GM12865 (cell line): ENCODE results near the gene FAM20C.

Source experiments
- DNase-seq: peaks from one replicate; pipeline ENCODE4 v3.0.0; 2010; ENCODE audit warnings: low read depth
- H3K4me3 ChIP-seq: 2 replicates; pipeline ENCODE4 v1.5.1; 2011; ENCODE audit warnings: mild to moderate bottlenecking, low read depth, low read length, control low read depth
- TF ChIP-seq, protein P1 (sequence below): IDR thresholded peaks from 2 replicates; pipeline ENCODE4 v1.5.1; 2011; ENCODE audit warnings: low read length, control low read depth, low read depth, inconsistent platforms; ENCODE audit not compliant: insufficient read depth; ENCODE audit errors: missing control alignments

The FAM20C gene

DNA sequence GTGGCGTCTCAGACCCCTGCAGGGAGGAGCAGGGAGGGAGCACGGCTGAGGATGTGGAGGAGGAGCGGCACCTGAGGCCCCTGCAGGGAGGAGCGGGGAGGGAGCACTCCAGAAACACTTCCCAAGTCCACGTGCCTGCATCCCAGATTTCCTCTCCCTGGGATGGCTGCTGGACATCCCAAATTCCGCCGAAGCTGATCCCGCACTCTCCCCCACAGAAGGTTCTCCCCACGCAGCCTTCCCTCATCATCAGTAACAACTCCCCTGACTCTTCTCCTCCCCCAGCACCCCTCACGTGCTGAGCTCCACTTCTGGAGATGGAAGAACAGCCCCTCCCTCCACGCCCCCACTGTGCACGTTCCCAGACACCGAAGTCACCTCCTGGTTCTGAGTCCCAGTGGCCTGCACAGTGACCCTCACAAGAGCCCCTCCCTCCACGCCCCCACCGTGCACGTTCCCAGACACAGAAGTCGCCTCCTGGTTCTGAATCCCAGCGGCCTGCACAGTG lies 79.8 kb downstream of the FAM20C start:
- TF ChIP-seq, protein P1, sequence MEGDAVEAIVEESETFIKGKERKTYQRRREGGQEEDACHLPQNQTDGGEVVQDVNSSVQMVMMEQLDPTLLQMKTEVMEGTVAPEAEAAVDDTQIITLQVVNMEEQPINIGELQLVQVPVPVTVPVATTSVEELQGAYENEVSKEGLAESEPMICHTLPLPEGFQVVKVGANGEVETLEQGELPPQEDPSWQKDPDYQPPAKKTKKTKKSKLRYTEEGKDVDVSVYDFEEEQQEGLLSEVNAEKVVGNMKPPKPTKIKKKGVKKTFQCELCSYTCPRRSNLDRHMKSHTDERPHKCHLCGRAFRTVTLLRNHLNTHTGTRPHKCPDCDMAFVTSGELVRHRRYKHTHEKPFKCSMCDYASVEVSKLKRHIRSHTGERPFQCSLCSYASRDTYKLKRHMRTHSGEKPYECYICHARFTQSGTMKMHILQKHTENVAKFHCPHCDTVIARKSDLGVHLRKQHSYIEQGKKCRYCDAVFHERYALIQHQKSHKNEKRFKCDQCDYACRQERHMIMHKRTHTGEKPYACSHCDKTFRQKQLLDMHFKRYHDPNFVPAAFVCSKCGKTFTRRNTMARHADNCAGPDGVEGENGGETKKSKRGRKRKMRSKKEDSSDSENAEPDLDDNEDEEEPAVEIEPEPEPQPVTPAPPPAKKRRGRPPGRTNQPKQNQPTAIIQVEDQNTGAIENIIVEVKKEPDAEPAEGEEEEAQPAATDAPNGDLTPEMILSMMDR, result no peak
- no peak for DNase-seq
- no peak overlapping the region for H3K4me3 ChIP-seq

- TF ChIP-seq, protein P1, result no peak
- no peak overlapping the region for H3K4me3 ChIP-seq
- no peak for DNase-seq
Measured at GRCh38 chr7:272631-273030, 80.3 kb downstream of the FAM20C start.

DNA sequence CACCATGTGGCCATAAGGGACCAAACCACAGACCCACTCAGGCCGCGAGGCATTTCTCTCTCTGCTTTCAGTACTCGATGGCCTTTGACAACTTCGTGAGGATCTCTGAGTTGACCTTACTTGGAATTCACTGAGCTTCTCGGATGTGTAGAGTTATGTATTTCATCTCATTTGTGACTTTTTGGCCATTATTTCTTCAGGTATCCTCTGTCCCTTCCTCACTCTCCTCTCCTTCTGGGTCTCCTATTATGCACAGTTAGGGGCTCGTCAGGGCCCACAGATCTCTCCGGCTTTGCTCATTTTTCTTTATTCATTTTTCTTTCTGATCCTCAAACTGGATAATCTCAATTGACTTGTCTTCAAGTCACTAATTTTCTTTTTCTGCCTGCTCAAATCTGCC lies 81.0 kb downstream of the FAM20C start:
- no peak for DNase-seq
- TF ChIP-seq, protein P1, result no peak

DNA sequence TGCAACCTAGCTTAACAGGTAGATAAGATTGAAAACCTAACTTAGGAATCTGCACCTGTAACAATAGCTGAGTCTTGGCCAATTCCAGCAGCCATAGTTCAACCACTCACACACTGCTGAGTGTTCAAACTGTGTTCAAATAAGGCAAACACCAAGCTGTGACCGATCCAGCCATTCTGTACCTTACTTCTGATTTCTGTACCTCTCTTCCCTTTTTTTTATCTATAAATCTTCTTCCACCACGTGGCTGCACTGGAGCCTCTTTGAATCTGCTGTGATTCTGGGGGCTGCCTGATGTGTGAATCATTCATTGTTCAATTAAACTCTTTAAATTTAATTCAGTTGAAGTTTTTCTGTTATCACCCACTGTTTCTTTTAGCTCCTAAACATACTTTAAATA lies 81.9 kb downstream of the FAM20C start:
- TF ChIP-seq, protein P1, result no peak
- no peak overlapping the region for H3K4me3 ChIP-seq
- DNase-seq, result no peak

More for the DNA sequence above, 81.0 kb downstream of the FAM20C start:
- no peak overlapping the region for H3K4me3 ChIP-seq

- TF ChIP-seq, protein P1, result no peak
- no peak overlapping the region for H3K4me3 ChIP-seq
- DNase-seq, result no peak
Measured at GRCh38 chr7:276230-276835, 84.0 kb downstream of the FAM20C start.

DNA sequence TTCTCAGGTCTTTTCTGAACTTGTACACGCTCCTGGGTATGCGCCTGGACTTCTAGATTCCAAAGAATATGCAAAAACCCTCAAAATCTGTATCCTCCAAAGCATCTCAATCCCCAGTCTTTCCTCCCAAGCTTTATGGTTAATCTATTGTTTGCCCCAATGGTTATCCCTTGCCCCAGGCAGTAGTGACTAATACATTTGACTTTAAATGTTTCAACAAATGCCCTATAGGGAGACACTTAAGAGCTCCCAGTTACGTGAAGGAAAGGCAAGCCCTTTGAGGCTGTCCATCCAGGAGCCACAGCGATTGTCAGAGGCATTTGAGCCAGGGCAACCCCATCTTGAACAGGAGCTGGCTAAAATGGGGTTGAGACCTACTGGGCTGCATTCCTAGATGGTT lies 84.9 kb downstream of the FAM20C start:
- H3K4me3 ChIP-seq, result no peak overlapping the region
- TF ChIP-seq, protein P1, result no peak
- DNase-seq, result no peak

DNA sequence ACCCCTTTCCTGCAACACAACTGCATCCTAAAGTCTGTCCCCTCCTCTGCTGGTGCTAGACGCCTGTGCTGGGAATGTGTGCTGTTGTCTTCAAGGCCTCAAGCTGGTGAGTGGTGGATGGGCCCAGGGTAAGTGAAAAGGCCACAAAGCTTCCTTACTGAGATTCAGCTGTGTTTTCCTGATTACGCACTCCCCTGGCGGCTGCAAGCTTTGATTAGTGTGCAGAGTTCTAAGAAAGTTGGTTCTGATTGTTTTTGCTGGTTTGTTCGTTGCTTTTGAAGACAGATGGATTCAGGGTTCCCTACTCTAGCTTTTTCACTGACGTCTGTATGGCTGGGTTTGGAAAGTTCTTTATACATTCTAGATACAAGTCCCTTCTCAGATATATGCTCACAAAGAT lies 85.7 kb downstream of the FAM20C start:
- DNase-seq, result no peak
- H3K4me3 ChIP-seq, result no peak overlapping the region
- TF ChIP-seq, protein P1, result no peak
